Measurements from ENCODE around the gene FYB1. TPM values are rescaled to one million over a fixed set of nuclear protein-coding genes. Genes with fewer than 3 reads are reported as not detected.
A peak's percentile ranks its signal among the peaks of the same experiment; 100 is the strongest.

The FYB1 gene
- total RNA-seq, 1 donor from 2014 or later = 84.9 TPM

- no peaks in the 10 kb centered on the region for H3K36me3 Mint-ChIP-seq (ENCODE audit: low read depth)
- no peaks in the 10 kb centered on the region for H3K27me3 Mint-ChIP-seq
- DNase-seq = no peak
- H3K27ac Mint-ChIP-seq = peak overlapping the region; percentile 92
- peak overlapping the region; percentile 75 for H3K4me3 Mint-ChIP-seq
- intact Hi-C loops (cut with micrococcal nuclease) = no loop called here
- peaks cover 75% of the 10 kb centered on the region for H3K4me1 Mint-ChIP-seq
- H3K9me3 Mint-ChIP-seq = no peaks in the 10 kb centered on the region
Measured at GRCh38 chr5:39207345-39208045, 11.9 kb downstream of the FYB1 start.

- Mint-ChIP-seq H3K27ac (peak overlapping the region; percentile 29), H3K27me3 (no peaks in the 10 kb centered on the region), H3K9me3 (no peaks in the 10 kb centered on the region), H3K36me3 (ENCODE audit: low read depth) (no peaks in the 10 kb centered on the region), H3K4me1 (peaks cover 72% of the 10 kb centered on the region), H3K4me3 (peak overlapping the region; percentile 75)
- no peak for DNase-seq
- intact Hi-C loops (cut with micrococcal nuclease) = no loop called here
Measured at GRCh38 chr5:39206630-39207321, 12.6 kb downstream of the FYB1 start.

GRCh38 chr5:39205550-39205949, 13.8 kb downstream of the FYB1 start:
- H3K27me3 Mint-ChIP-seq = no peaks in the 10 kb centered on the region
- H3K9me3 Mint-ChIP-seq = no peaks in the 10 kb centered on the region
- peaks cover 2% of the 10 kb centered on the region for H3K36me3 Mint-ChIP-seq (ENCODE audit: low read depth)
- peak overlapping the region; percentile 90 for H3K4me3 Mint-ChIP-seq
- peak; percentile 62 for DNase-seq
- H3K27ac Mint-ChIP-seq = peak overlapping the region; percentile 90
- H3K4me1 Mint-ChIP-seq = peaks cover 65% of the 10 kb centered on the region
- intact Hi-C loops (cut with micrococcal nuclease) = no loop called here

GRCh38 chr5:39203951-39204350, 15.4 kb downstream of the FYB1 start:
- intact Hi-C loops (cut with micrococcal nuclease) = loop anchor here (5.0 kb wide), 1 partner anchor 1478 kb away; no protein-coding TSS in a partner anchor
- Mint-ChIP-seq H3K27ac (peak overlapping the region; percentile 90), H3K9me3 (no peaks in the 10 kb centered on the region), H3K4me1 (peaks cover 57% of the 10 kb centered on the region), H3K4me3 (peak overlapping the region; percentile 90), H3K36me3 (ENCODE audit: low read depth) (peaks cover 10% of the 10 kb centered on the region), H3K27me3 (no peaks in the 10 kb centered on the region)
- DNase-seq = peak; percentile 70

GRCh38 chr5:39203275-39203922, 16.0 kb downstream of the FYB1 start:
- Mint-ChIP-seq H3K36me3 (ENCODE audit: low read depth) (peaks cover 10% of the 10 kb centered on the region), H3K4me1 (peaks cover 51% of the 10 kb centered on the region), H3K27me3 (no peaks in the 10 kb centered on the region), H3K9me3 (no peaks in the 10 kb centered on the region), H3K27ac (peak overlapping the region; percentile 90), H3K4me3 (peak overlapping the region; percentile 90)
- DNase-seq = no peak
- intact Hi-C loops (cut with micrococcal nuclease) = loop anchor here (5.0 kb wide), 1 partner anchor 1479 kb away; no protein-coding TSS in a partner anchor

- intact Hi-C loops (cut with micrococcal nuclease) = loop anchor here (5.0 kb wide), 1 partner anchor 1480 kb away; no protein-coding TSS in a partner anchor
- peaks cover 47% of the 10 kb centered on the region for H3K4me1 Mint-ChIP-seq
- peak; percentile 83 for DNase-seq
- H3K9me3 Mint-ChIP-seq = no peaks in the 10 kb centered on the region
- H3K27me3 Mint-ChIP-seq = no peaks in the 10 kb centered on the region
- peak overlapping the region; percentile 90 for H3K27ac Mint-ChIP-seq
- peak overlapping the region; percentile 90 for H3K4me3 Mint-ChIP-seq
- peaks cover 12% of the 10 kb centered on the region for H3K36me3 Mint-ChIP-seq (ENCODE audit: low read depth)
Measured at GRCh38 chr5:39202597-39203274, 16.6 kb downstream of the FYB1 start.

GRCh38 chr5:39201781-39202596, 17.4 kb downstream of the FYB1 start:
- H3K4me3 Mint-ChIP-seq = peak overlapping the region; percentile 90
- intact Hi-C loops (cut with micrococcal nuclease) = loop anchor here (1.0 to 5.0 kb wide), 6 partner anchors 8 to 1480 kb away; no protein-coding TSS in a partner anchor

GRCh38 chr5:39201160-39201780, 18.1 kb downstream of the FYB1 start:
- H3K36me3 Mint-ChIP-seq (ENCODE audit: low read depth) = peaks cover 15% of the 10 kb centered on the region
- H3K27ac Mint-ChIP-seq = peak overlapping the region; percentile 90
- H3K27me3 Mint-ChIP-seq = no peaks in the 10 kb centered on the region
- H3K4me1 Mint-ChIP-seq = peaks cover 48% of the 10 kb centered on the region
- intact Hi-C loops (cut with micrococcal nuclease) = loop anchor here (1.0 to 5.0 kb wide), 6 partner anchors 9 to 1481 kb away; no protein-coding TSS in a partner anchor
- peak overlapping the region; percentile 90 for H3K4me3 Mint-ChIP-seq
- no peaks in the 10 kb centered on the region for H3K9me3 Mint-ChIP-seq
- DNase-seq = peak; percentile 72

More at GRCh38 chr5:39201781-39202596, 17.4 kb downstream of the FYB1 start:
- Mint-ChIP-seq H3K27ac (peak overlapping the region; percentile 90), H3K9me3 (no peaks in the 10 kb centered on the region), H3K36me3 (ENCODE audit: low read depth) (peaks cover 12% of the 10 kb centered on the region), H3K27me3 (no peaks in the 10 kb centered on the region), H3K4me1 (peaks cover 47% of the 10 kb centered on the region)
- DNase-seq = peak; percentile 72

- Mint-ChIP-seq H3K4me1 (peaks cover 46% of the 10 kb centered on the region), H3K27ac (peak overlapping the region; percentile 90), H3K36me3 (ENCODE audit: low read depth) (peaks cover 15% of the 10 kb centered on the region), H3K27me3 (no peaks in the 10 kb centered on the region), H3K4me3 (peak overlapping the region; percentile 90), H3K9me3 (no peaks in the 10 kb centered on the region)
- intact Hi-C loops (cut with micrococcal nuclease) = loop anchor here (2.0 to 5.0 kb wide), 4 partner anchors 13 to 1482 kb away; no protein-coding TSS in a partner anchor
- DNase-seq = peak; percentile 76
Measured at GRCh38 chr5:39200081-39200480, 19.3 kb downstream of the FYB1 start.

GRCh38 chr5:39199335-39199734, 20.0 kb downstream of the FYB1 start:
- H3K27ac Mint-ChIP-seq = peak overlapping the region; percentile 90
- H3K36me3 Mint-ChIP-seq (ENCODE audit: low read depth) = peaks cover 20% of the 10 kb centered on the region
- no peaks in the 10 kb centered on the region for H3K9me3 Mint-ChIP-seq
- intact Hi-C loops (cut with micrococcal nuclease) = no loop called here
- peaks cover 47% of the 10 kb centered on the region for H3K4me1 Mint-ChIP-seq
- no peaks in the 10 kb centered on the region for H3K27me3 Mint-ChIP-seq
- peak overlapping the region; percentile 90 for H3K4me3 Mint-ChIP-seq
- DNase-seq = no peak

GRCh38 chr5:39198127-39198526, 21.2 kb downstream of the FYB1 start:
- Mint-ChIP-seq H3K9me3 (no peaks in the 10 kb centered on the region), H3K27ac (peak overlapping the region; percentile 60), H3K27me3 (no peaks in the 10 kb centered on the region), H3K36me3 (ENCODE audit: low read depth) (peaks cover 21% of the 10 kb centered on the region), H3K4me3 (peak overlapping the region; percentile 75), H3K4me1 (peaks cover 52% of the 10 kb centered on the region)
- peak; percentile 58 for DNase-seq
- intact Hi-C loops (cut with micrococcal nuclease) = no loop called here

- intact Hi-C loops (cut with micrococcal nuclease) = no loop called here
- DNase-seq = peak; percentile 82
- Mint-ChIP-seq H3K9me3 (no peaks in the 10 kb centered on the region), H3K27ac (peak overlapping the region; percentile 62), H3K4me3 (peak overlapping the region; percentile 80), H3K4me1 (peaks cover 55% of the 10 kb centered on the region), H3K27me3 (no peaks in the 10 kb centered on the region), H3K36me3 (ENCODE audit: low read depth) (peaks cover 21% of the 10 kb centered on the region)
Measured at GRCh38 chr5:39197556-39197955, 21.8 kb downstream of the FYB1 start.
